ENCODE measurements around the gene CIAO2B.

DNA sequence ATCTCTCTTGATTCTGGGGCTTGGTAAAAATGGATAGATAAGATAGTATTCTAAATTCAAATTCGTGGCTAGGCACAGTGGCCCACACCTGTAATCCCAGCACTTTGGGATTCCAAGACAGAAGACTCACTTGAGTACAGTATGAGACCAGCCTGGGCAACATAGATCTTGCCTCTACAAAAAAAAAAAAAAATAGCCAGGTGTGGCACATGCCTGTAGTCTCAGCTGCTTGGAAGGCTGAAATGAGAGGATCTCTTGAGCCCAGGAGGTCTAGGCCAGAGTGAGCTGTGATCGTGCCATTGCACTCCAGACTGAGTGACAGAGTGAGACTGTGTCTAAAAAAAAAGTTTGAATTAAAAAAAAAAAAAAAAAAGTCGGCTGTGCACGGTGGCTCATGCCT, 44.6 kb downstream of the CIAO2B start:
- TF ChIP-seq, protein P1, sequence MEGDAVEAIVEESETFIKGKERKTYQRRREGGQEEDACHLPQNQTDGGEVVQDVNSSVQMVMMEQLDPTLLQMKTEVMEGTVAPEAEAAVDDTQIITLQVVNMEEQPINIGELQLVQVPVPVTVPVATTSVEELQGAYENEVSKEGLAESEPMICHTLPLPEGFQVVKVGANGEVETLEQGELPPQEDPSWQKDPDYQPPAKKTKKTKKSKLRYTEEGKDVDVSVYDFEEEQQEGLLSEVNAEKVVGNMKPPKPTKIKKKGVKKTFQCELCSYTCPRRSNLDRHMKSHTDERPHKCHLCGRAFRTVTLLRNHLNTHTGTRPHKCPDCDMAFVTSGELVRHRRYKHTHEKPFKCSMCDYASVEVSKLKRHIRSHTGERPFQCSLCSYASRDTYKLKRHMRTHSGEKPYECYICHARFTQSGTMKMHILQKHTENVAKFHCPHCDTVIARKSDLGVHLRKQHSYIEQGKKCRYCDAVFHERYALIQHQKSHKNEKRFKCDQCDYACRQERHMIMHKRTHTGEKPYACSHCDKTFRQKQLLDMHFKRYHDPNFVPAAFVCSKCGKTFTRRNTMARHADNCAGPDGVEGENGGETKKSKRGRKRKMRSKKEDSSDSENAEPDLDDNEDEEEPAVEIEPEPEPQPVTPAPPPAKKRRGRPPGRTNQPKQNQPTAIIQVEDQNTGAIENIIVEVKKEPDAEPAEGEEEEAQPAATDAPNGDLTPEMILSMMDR (IDR thresholded peaks at IDR 0.05), result no peak
- TF ChIP-seq POLR2A (IDR thresholded peaks at IDR 0.05), result no peak

Measured in adrenal gland (tissue), 5 donors.